Keratinocyte (primary cell): Measurements from ENCODE around the gene CCN6. TPM values are rescaled to one million over a fixed set of nuclear protein-coding genes. Genes with fewer than 3 reads are reported as not detected.

Source experiments
- DNase-seq: peaks from one replicate; pipeline ENCODE4 v3.0.0-alpha.2; 2011; ENCODE audit warnings: low read depth, missing footprints, low spot score
- FAIRE-seq: peaks from 2 replicates; lab custom pipeline; 2011; peaks lifted over from hg19 to GRCh38; lab: Jason Lieb, UNC
- H2AFZ ChIP-seq: 2 replicates; pipeline ENCODE4 v1.6.0; 2012; ENCODE audit warnings: low read length, control low read depth, inconsistent platforms; ENCODE audit not compliant: control insufficient read depth
- H3K27ac ChIP-seq: 2 replicates; pipeline ENCODE4 v1.5.1; 2011; ENCODE audit warnings: low read length; ENCODE audit not compliant: control insufficient read depth, insufficient read depth
- H3K27me3 ChIP-seq: 3 replicates; pipeline ENCODE4 v1.6.0; 2011; ENCODE audit warnings: low read length; ENCODE audit not compliant: control insufficient read depth, insufficient read depth; ENCODE audit errors: extremely low read depth
- H3K36me3 ChIP-seq, 2 experiments: 2 replicates in 1 of 2; 3 replicates in 1 of 2; pipeline ENCODE4 v1.5.1; 2011; ENCODE audit warnings: low read length in 2 of 2, mild to moderate bottlenecking in 1 of 2; ENCODE audit not compliant: control insufficient read depth in 2 of 2, insufficient read depth in 2 of 2; ENCODE audit errors: extremely low read depth in 1 of 2
- H3K4me1 ChIP-seq: 3 replicates; pipeline ENCODE4 v1.5.1; 2011; ENCODE audit warnings: low read length; ENCODE audit not compliant: control insufficient read depth, insufficient read depth; ENCODE audit errors: extremely low read depth
- H3K4me2 ChIP-seq: 3 replicates; pipeline ENCODE4 v1.6.0; 2011; ENCODE audit warnings: low read depth, low read length; ENCODE audit not compliant: control insufficient read depth, insufficient read depth; ENCODE audit errors: extremely low read depth
- H3K4me3 ChIP-seq, 3 experiments: fragments of 200-600 bp in 1 of 3; sonication (generic) in 1 of 3; 2 replicates in 2 of 3; 3 replicates in 1 of 3; pipeline ENCODE4 v1.5.1; 2011 to 2016; ENCODE audit warnings: low read length in 3 of 3, mild to moderate bottlenecking in 3 of 3, control low read depth in 2 of 3, inconsistent platforms in 1 of 3, low read depth in 1 of 3, mixed read lengths in 1 of 3, mixed run types in 1 of 3, moderate library complexity in 1 of 3; ENCODE audit not compliant: control insufficient read depth in 2 of 3, insufficient read depth in 2 of 3; ENCODE audit errors: extremely low read depth in 1 of 3
- H3K79me2 ChIP-seq: 2 replicates; pipeline ENCODE4 v1.6.0; 2012; ENCODE audit warnings: low read length; ENCODE audit not compliant: control insufficient read depth, insufficient read depth
- H3K9ac ChIP-seq: 3 replicates; pipeline ENCODE4 v1.6.0; 2011; ENCODE audit warnings: low read length; ENCODE audit not compliant: control insufficient read depth, insufficient read depth; ENCODE audit errors: extremely low read depth
- H3K9me1 ChIP-seq: 3 replicates; pipeline ENCODE4 v1.6.0; 2011; ENCODE audit warnings: low read length; ENCODE audit not compliant: control insufficient read depth, insufficient read depth; ENCODE audit errors: extremely low read depth
- H3K9me3 ChIP-seq: 2 replicates; pipeline ENCODE4 v1.5.1; 2012; ENCODE audit warnings: low read depth, low read length; ENCODE audit not compliant: control insufficient read depth
- H4K20me1 ChIP-seq: 3 replicates; pipeline ENCODE4 v1.6.0; 2011; ENCODE audit warnings: low read length; ENCODE audit not compliant: control insufficient read depth, insufficient read depth; ENCODE audit errors: extremely low read depth
- CTCF ChIP-seq, 3 experiments: IDR thresholded peaks in 1 of 3; conservative IDR thresholded peaks in 1 of 3; optimal IDR thresholded peaks in 1 of 3; 2 replicates in 2 of 3; 3 replicates in 1 of 3; pipeline versions ENCODE3 to v1.5.1; 2011; ENCODE audit warnings: low read length in 3 of 3, mild to moderate bottlenecking in 3 of 3, moderate library complexity in 2 of 3, control low read depth in 1 of 3, inconsistent platforms in 1 of 3; ENCODE audit not compliant: insufficient read depth in 2 of 3; ENCODE audit errors: extremely low read depth in 1 of 3
- EZH2 ChIP-seq: IDR thresholded peaks from one replicate; pipeline ENCODE4 v1.6.1; 2012; ENCODE audit warnings: inconsistent platforms, mild to moderate bottlenecking, low read length, moderate library complexity
- dilution Hi-C: fragments of 300-500 bp; cut with MboI; formaldehyde crosslinking; loops from one replicate; pipeline ENCODE4 v1.7.0; 2020; ENCODE audit warnings: low sequenced_read_pairs; ENCODE audit not compliant: extremely low pct_ligation_motif_present
- polyA plus RNA-seq, 5 experiments: library from polyadenylated mRNA; depleted of rRNA in 3 of 5; stranded (reverse) in 3 of 5; stranded (forward) in 1 of 5; unstranded in 1 of 5; fragments of >200 nt; gene quantifications; 1 replicate in 1 of 5; 2 replicates in 3 of 5; 3 replicates in 1 of 5; pipeline versions ENCODE4 v1.2.1 to v1.2.3, GENCODE V29; 2011 to 2012; ENCODE audit warnings: missing spikeins in 2 of 5, low read depth in 1 of 5, low replicate concordance in 1 of 5

Gene CCN6
- polyA plus RNA-seq, 1 donor (not counting 4 experiments of a cell fraction or from before 2014, with no cell fraction given), result 0.90 TPM

GRCh38 chr6:112032728-112033127, 21.2 kb upstream of the CCN6 start:
- Histone ChIP-seq H3K9me3 (no peaks in the 10 kb centered on the region), H3K4me1 (peaks cover 4% of the 10 kb centered on the region), H3K4me2 (no peak overlapping the region), H3K27ac (no peak overlapping the region), H3K4me3 (no peak overlapping the region), H4K20me1 (no peaks in the 10 kb centered on the region), H3K27me3 (peaks cover 7% of the 10 kb centered on the region), H2AFZ (no peak overlapping the region), H3K9me1 (no peaks in the 10 kb centered on the region), H3K36me3 (no peaks in the 10 kb centered on the region), H3K79me2 (no peaks in the 10 kb centered on the region), H3K9ac (no peak overlapping the region)
- DNase-seq (no peak), FAIRE-seq (no peak)
- dilution Hi-C loops, result no loop called here
- TF ChIP-seq CTCF (optimal IDR thresholded peaks at IDR 0.05 in 1 of 3, IDR thresholded peaks at IDR 0.05 in 1 of 3, conservative IDR thresholded peaks at IDR 0.05 in 1 of 3; ENCODE audit: extremely low read depth in 1 of 3, insufficient read depth in 2 of 3, low read length in 3 of 3) (no peak), EZH2 (no peak)

- Histone ChIP-seq H3K9me1 (no peaks in the 10 kb centered on the region), H3K79me2 (no peaks in the 10 kb centered on the region), H3K27me3 (peaks cover 7% of the 10 kb centered on the region), H3K4me1 (peaks cover 4% of the 10 kb centered on the region), H3K36me3 (no peaks in the 10 kb centered on the region), H3K9ac (no peak overlapping the region), H2AFZ (no peak overlapping the region), H4K20me1 (no peaks in the 10 kb centered on the region), H3K9me3 (no peaks in the 10 kb centered on the region), H3K4me3 (no peak overlapping the region), H3K27ac (no peak overlapping the region), H3K4me2 (no peak overlapping the region)
- no peak for TF ChIP-seq EZH2
- no peak for TF ChIP-seq CTCF (optimal IDR thresholded peaks at IDR 0.05 in 1 of 3, IDR thresholded peaks at IDR 0.05 in 1 of 3, conservative IDR thresholded peaks at IDR 0.05 in 1 of 3; ENCODE audit: extremely low read depth in 1 of 3, insufficient read depth in 2 of 3, low read length in 3 of 3)
- no peak for FAIRE-seq
- DNase-seq, result no peak
- dilution Hi-C loops, result no loop called here
Measured at GRCh38 chr6:112033791-112034615, 19.9 kb upstream of the CCN6 start.
